ENCODE results near the gene EFTUD2. TPM values are rescaled to one million over a fixed set of nuclear protein-coding genes. Genes with fewer than 3 reads are reported as not detected.

Gene EFTUD2
- total and polyA plus RNA-seq, 9 of the 15 experiments (the other 6 are each of a cell fraction or from before 2014, with no cell fraction given), result 65.8 to 362 (median 218) TPM

GRCh38 chr17:44880062-44880461, 19.2 kb downstream of the EFTUD2 start (continued):
- TF ChIP-seq STAG1 (CRISPR knock-in tag; IDR thresholded peaks at IDR 0.05; ENCODE audit: borderline replicate concordance), result no peak
- TF ChIP-seq TSHZ1 (CRISPR knock-in tag; IDR thresholded peaks at IDR 0.05), result no peak
- no peak for TF ChIP-seq NR3C1 (CRISPR knock-in tag; IDR thresholded peaks at IDR 0.05)
- TF ChIP-seq POLR2G (IDR thresholded peaks at IDR 0.05; ENCODE audit: low read depth, low read length), result no peak
- TF ChIP-seq ETS1 (conservative IDR thresholded peaks at IDR 0.05; ENCODE audit: control insufficient read depth, low read depth, low read length), result no peak
- no peak for TF ChIP-seq PCBP1 (IDR thresholded peaks at IDR 0.05; ENCODE audit: low read depth, low read length, poor library complexity, severe bottlenecking)
- no peak for TF ChIP-seq RBM34 (IDR thresholded peaks at IDR 0.05; ENCODE audit: borderline replicate concordance, insufficient read depth, low read length)
- TF ChIP-seq CBX8 (IDR thresholded peaks at IDR 0.05; ENCODE audit: borderline replicate concordance, extremely low read depth, low read depth, low read length, poor library complexity, severe bottlenecking), result no peak
- no peak for TF ChIP-seq RNF219 (CRISPR knock-in tag; IDR thresholded peaks at IDR 0.05)
- no peak for TF ChIP-seq ZNF274 (IDR thresholded peaks at IDR 0.05; ENCODE audit: borderline replicate concordance, low read depth, low read length)
- TF ChIP-seq E2F6 (IDR thresholded peaks at IDR 0.05; ENCODE audit: borderline replicate concordance in 1 of 2, extremely low read depth in 1 of 2, insufficient read depth in 1 of 2, insufficient read length in 1 of 2, low read depth in 1 of 2, low read length in 1 of 2, poor library complexity in 1 of 2, severe bottlenecking in 1 of 2), result no peak

All from K562 (cell line).